H9 (cell line): ENCODE data around the gene SZT2. TPM values are rescaled to one million over a fixed set of nuclear protein-coding genes. Genes with fewer than 3 reads are reported as not detected.

Experiments used
- DNase-seq: peaks from one replicate; pipeline ENCODE4 v3.0.0-alpha.2; 2017
- H2AFZ ChIP-seq: one replicate; pipeline ENCODE4 v1.6.1; 2013; ENCODE audit warnings: mild to moderate bottlenecking, low read length, control low read depth, moderate library complexity
- H2AK5ac ChIP-seq: 2 replicates; pipeline ENCODE4 v1.6.1; 2013; ENCODE audit warnings: low read length, control low read depth, mixed read lengths; ENCODE audit not compliant: insufficient read length
- H2BK120ac ChIP-seq: one replicate; pipeline ENCODE4 v1.6.1; 2013; ENCODE audit warnings: low read depth, mild to moderate bottlenecking, low read length, control low read depth, inconsistent platforms; ENCODE audit not compliant: poor library complexity, severe bottlenecking
- H2BK12ac ChIP-seq: 2 replicates; pipeline ENCODE4 v1.6.1; 2013; ENCODE audit warnings: low read length, control low read depth, mixed read lengths, low read depth; ENCODE audit not compliant: insufficient read length
- H2BK15ac ChIP-seq: 2 replicates; pipeline ENCODE4 v1.6.1; 2013; ENCODE audit warnings: low read depth, low read length, control low read depth
- H2BK20ac ChIP-seq: one replicate; pipeline ENCODE4 v1.6.1; 2013; ENCODE audit warnings: low read depth, mild to moderate bottlenecking, low read length, control low read depth, inconsistent platforms; ENCODE audit not compliant: poor library complexity, severe bottlenecking
- H2BK5ac ChIP-seq: 2 replicates; pipeline ENCODE4 v1.6.1; 2013; ENCODE audit warnings: low read length, control low read depth, mixed read lengths; ENCODE audit not compliant: insufficient read length
- H3K14ac ChIP-seq: 2 replicates; pipeline ENCODE4 v1.6.1; 2013; ENCODE audit warnings: low read length, control low read depth; ENCODE audit not compliant: insufficient read depth
- H3K18ac ChIP-seq: 2 replicates; pipeline ENCODE4 v1.6.1; 2013; ENCODE audit warnings: low read depth, mild to moderate bottlenecking, mixed read lengths, low read length, control low read depth; ENCODE audit not compliant: insufficient read length
- H3K23ac ChIP-seq: 2 replicates; pipeline ENCODE4 v1.6.1; 2013; ENCODE audit warnings: low read length, control low read depth, mixed read lengths, low read depth; ENCODE audit not compliant: insufficient read length
- H3K23me2 ChIP-seq: 2 replicates; pipeline ENCODE4 v1.6.1; 2013; ENCODE audit warnings: low read depth, mild to moderate bottlenecking, mixed read lengths, low read length, control low read depth; ENCODE audit not compliant: insufficient read length, poor library complexity, severe bottlenecking
- H3K27ac ChIP-seq: 2 replicates; pipeline ENCODE4 v1.5.1; 2013; ENCODE audit warnings: low read length, control low read depth, mixed read lengths, low read depth; ENCODE audit not compliant: insufficient read length
- H3K27me3 ChIP-seq: 2 replicates; pipeline ENCODE4 v1.6.1; 2013; ENCODE audit warnings: low read length, control low read depth, inconsistent platforms; ENCODE audit not compliant: insufficient read depth
- H3K4ac ChIP-seq: 2 replicates; pipeline ENCODE4 v1.6.1; 2013; ENCODE audit warnings: low read depth, mild to moderate bottlenecking, control low read depth, inconsistent platforms, low read length, moderate library complexity
- H3K4me1 ChIP-seq: 2 replicates; pipeline ENCODE4 v1.6.1; 2013; ENCODE audit warnings: low read length, control low read depth, inconsistent platforms; ENCODE audit not compliant: insufficient read depth
- H3K4me2 ChIP-seq: 2 replicates; pipeline ENCODE4 v1.6.1; 2013; ENCODE audit warnings: low read length, control low read depth, mixed read lengths; ENCODE audit not compliant: insufficient read length, insufficient read depth
- H3K56ac ChIP-seq: 2 replicates; pipeline ENCODE4 v1.6.1; 2013; ENCODE audit warnings: low read depth, mild to moderate bottlenecking, mixed read lengths, low read length, control low read depth; ENCODE audit not compliant: insufficient read length
- H3K79me1 ChIP-seq: 2 replicates; pipeline ENCODE4 v1.6.1; 2013; ENCODE audit warnings: low read depth, mild to moderate bottlenecking, moderate library complexity, low read length, control low read depth, inconsistent platforms; ENCODE audit not compliant: insufficient read depth, poor library complexity, severe bottlenecking
- H3K79me2 ChIP-seq: 2 replicates; pipeline ENCODE4 v1.6.1; 2013; ENCODE audit warnings: low read length, control low read depth, inconsistent platforms; ENCODE audit not compliant: insufficient read depth
- H3K9ac ChIP-seq: 2 replicates; pipeline ENCODE4 v1.6.1; 2013; ENCODE audit warnings: low read length, control low read depth, mixed read lengths; ENCODE audit not compliant: insufficient read length; ENCODE audit errors: extremely low read depth
- H3K9me3 ChIP-seq: one replicate; pipeline ENCODE4 v1.6.1; 2013; ENCODE audit warnings: low read depth, low read length, inconsistent platforms; ENCODE audit not compliant: control insufficient read depth
- H3T11ph ChIP-seq: one replicate; pipeline ENCODE4 v1.6.1; 2013; ENCODE audit warnings: mild to moderate bottlenecking, low read length, control low read depth, inconsistent platforms
- H4K20me1 ChIP-seq: one replicate; pipeline ENCODE4 v1.6.1; 2013; ENCODE audit not compliant: control insufficient read depth, insufficient read length, insufficient read depth
- H4K5ac ChIP-seq: 2 replicates; pipeline ENCODE4 v1.6.1; 2013; ENCODE audit warnings: low read depth, mild to moderate bottlenecking, mixed read lengths, low read length, control low read depth; ENCODE audit not compliant: insufficient read length
- H4K8ac ChIP-seq: replicated peaks from 2 replicates; pipeline ENCODE4 v1.6.1; 2013; ENCODE audit warnings: low read length, control low read depth, mixed read lengths, low read depth; ENCODE audit not compliant: insufficient read length
- H4K91ac ChIP-seq: 2 replicates; pipeline ENCODE4 v1.6.1; 2013; ENCODE audit warnings: low read depth, mild to moderate bottlenecking, moderate library complexity, mixed read lengths, low read length, control low read depth; ENCODE audit not compliant: insufficient read length
- H3K27ac Mint-ChIP-seq, 3 experiments: 2 replicates in 2 of 3; 3 replicates in 1 of 3; pipeline ENCODE4 v1.8.0; 2020 to 2021; ENCODE audit warnings: mixed read lengths in 3 of 3, mild to moderate bottlenecking in 1 of 3, moderate library complexity in 1 of 3
- H3K27me3 Mint-ChIP-seq: 2 replicates; pipeline ENCODE4 v1.8.0; 2021; ENCODE audit warnings: low read depth, mild to moderate bottlenecking, moderate library complexity, mixed read lengths
- H3K36me3 Mint-ChIP-seq, 3 experiments: 2 replicates in 2 of 3; 3 replicates in 1 of 3; pipeline ENCODE4 v1.8.0; 2020 to 2021; ENCODE audit warnings: low read depth in 3 of 3, mixed read lengths in 3 of 3; ENCODE audit not compliant: insufficient read depth in 1 of 3
- H3K4me1 Mint-ChIP-seq, 2 experiments: 2 replicates each; pipeline ENCODE4 v1.8.0; 2020; ENCODE audit warnings: mixed read lengths in 2 of 2
- H3K4me3 Mint-ChIP-seq, 2 experiments: 2 replicates in 1 of 2; 3 replicates in 1 of 2; pipeline ENCODE4 v1.8.0; 2020 to 2021; ENCODE audit warnings: mild to moderate bottlenecking in 2 of 2, mixed read lengths in 2 of 2, moderate library complexity in 1 of 2
- H3K9me3 Mint-ChIP-seq, 2 experiments: 2 replicates in 1 of 2; 3 replicates in 1 of 2; pipeline ENCODE4 v1.8.0; 2020; ENCODE audit warnings: mild to moderate bottlenecking in 2 of 2, mixed read lengths in 2 of 2, moderate library complexity in 1 of 2
- WGBS: extraction: QIAGEN DNeasy Blood & Tissue Kit; methylation state at CpG from one replicate; pipeline ENCODE4 v1.1.7; 2013; ENCODE audit warnings: missing lambda C conversion rate, low lambda C conversion rate, mixed read lengths; ENCODE audit not compliant: insufficient read length; ENCODE audit errors: extremely low coverage; 5-methylcytosine and 5-hydroxymethylcytosine counted together
- total RNA-seq: library from RNA; stranded (reverse); gene quantifications from 2 replicates; pipeline ENCODE4 v1.2.1, GENCODE V29; 2021
- TF ChIP-seq, protein P1 (sequence below): fragments of 200-600 bp; sonication (generic); conservative IDR thresholded peaks from 3 replicates; pipeline ENCODE4 v1.8.0; 2021; ENCODE audit warnings: antibody characterized with exemption, mild to moderate bottlenecking

The SZT2 gene
- total RNA-seq, 1 experiment from 2014 or later = 16.8 TPM

GRCh38 chr1:43427524-43427923 lies 37.8 kb downstream of the SZT2 start:
- Histone ChIP-seq H2BK12ac (no peak overlapping the region), H3K79me1 (no peaks in the 10 kb centered on the region), H3K27me3 (no peaks in the 10 kb centered on the region), H3K9me3 (no peaks in the 10 kb centered on the region), H3K27ac (no peak overlapping the region), H4K20me1 (no peaks in the 10 kb centered on the region), H3K4ac (no peak overlapping the region), H2BK120ac (no peak overlapping the region), H4K91ac (no peak overlapping the region), H4K8ac (no peak overlapping the region), H3K23me2 (no peaks in the 10 kb centered on the region), H2AK5ac (no peak overlapping the region), H3K4me2 (no peak overlapping the region), H2BK5ac (no peak overlapping the region), H4K5ac (no peak overlapping the region), H3K4me1 (no peaks in the 10 kb centered on the region), H2AFZ (no peak overlapping the region), H3K79me2 (no peaks in the 10 kb centered on the region), H2BK15ac (no peak overlapping the region), H3K23ac (no peak overlapping the region), H3K14ac (no peak overlapping the region), H2BK20ac (no peak overlapping the region), H3K18ac (no peak overlapping the region), H3K9ac (no peak overlapping the region), H3T11ph (no peak overlapping the region), H3K56ac (no peak overlapping the region)
- no peak for DNase-seq
- Mint-ChIP-seq H3K27ac (no peak overlapping the region; a peak in 1 of 7 replicates), H3K27me3 (no peaks in the 10 kb centered on the region), H3K4me3 (no peak overlapping the region), H3K36me3 (peaks cover 25 to 78% (median 76%) of the 10 kb centered on the region in 3 experiments; a peak in 6 of 7 replicates), H3K4me1 (peaks cover 2 to 3% of the 10 kb centered on the region in 2 experiments; a peak in 1 of 4 replicates), H3K9me3 (no peaks in the 10 kb centered on the region)
- no CpG with 5 or more reads among the region's 14 CpGs for WGBS
- TF ChIP-seq, protein P1, sequence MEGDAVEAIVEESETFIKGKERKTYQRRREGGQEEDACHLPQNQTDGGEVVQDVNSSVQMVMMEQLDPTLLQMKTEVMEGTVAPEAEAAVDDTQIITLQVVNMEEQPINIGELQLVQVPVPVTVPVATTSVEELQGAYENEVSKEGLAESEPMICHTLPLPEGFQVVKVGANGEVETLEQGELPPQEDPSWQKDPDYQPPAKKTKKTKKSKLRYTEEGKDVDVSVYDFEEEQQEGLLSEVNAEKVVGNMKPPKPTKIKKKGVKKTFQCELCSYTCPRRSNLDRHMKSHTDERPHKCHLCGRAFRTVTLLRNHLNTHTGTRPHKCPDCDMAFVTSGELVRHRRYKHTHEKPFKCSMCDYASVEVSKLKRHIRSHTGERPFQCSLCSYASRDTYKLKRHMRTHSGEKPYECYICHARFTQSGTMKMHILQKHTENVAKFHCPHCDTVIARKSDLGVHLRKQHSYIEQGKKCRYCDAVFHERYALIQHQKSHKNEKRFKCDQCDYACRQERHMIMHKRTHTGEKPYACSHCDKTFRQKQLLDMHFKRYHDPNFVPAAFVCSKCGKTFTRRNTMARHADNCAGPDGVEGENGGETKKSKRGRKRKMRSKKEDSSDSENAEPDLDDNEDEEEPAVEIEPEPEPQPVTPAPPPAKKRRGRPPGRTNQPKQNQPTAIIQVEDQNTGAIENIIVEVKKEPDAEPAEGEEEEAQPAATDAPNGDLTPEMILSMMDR = no peak
